HFFc6 (cell line): ENCODE measurements around the gene KCNMB2. TPM values are rescaled to one million over a fixed set of nuclear protein-coding genes. Genes with fewer than 3 reads are reported as not detected.

ENCODE experiments used
- DNase-seq: peaks from one replicate; pipeline ENCODE4 v3.0.0-alpha.2; 2018
- H3K27ac Mint-ChIP-seq: 2 replicates; pipeline ENCODE4 v1.8.0; 2020; ENCODE audit warnings: mild to moderate bottlenecking, mixed read lengths
- H3K27me3 Mint-ChIP-seq: 2 replicates; pipeline ENCODE4 v1.8.0; 2021; ENCODE audit warnings: mild to moderate bottlenecking, moderate library complexity, mixed read lengths; ENCODE audit not compliant: insufficient read depth
- H3K36me3 Mint-ChIP-seq: 2 replicates; pipeline ENCODE4 v1.8.0; 2021; ENCODE audit warnings: low read depth, mixed read lengths
- H3K4me1 Mint-ChIP-seq: 2 replicates; pipeline ENCODE4 v1.8.0; 2020; ENCODE audit warnings: low read depth, mixed read lengths
- H3K4me3 Mint-ChIP-seq: 2 replicates; pipeline ENCODE4 v1.8.0; 2020; ENCODE audit warnings: mild to moderate bottlenecking, moderate library complexity, mixed read lengths
- H3K9me3 Mint-ChIP-seq: 2 replicates; pipeline ENCODE4 v1.8.0; 2020; ENCODE audit warnings: mild to moderate bottlenecking, mixed read lengths
- CTCF ChIP-seq: fragments of 200-600 bp; sonication (generic); IDR thresholded peaks from 2 replicates; pipeline ENCODE4 v1.5.0; 2021; ENCODE audit warnings: antibody characterized with exemption, mild to moderate bottlenecking
- total RNA-seq, 6 experiments: library from RNA; stranded (reverse); fragmentation: NEBNext Ultra II Directional; extraction: Animal tissue kit (Norgen Biotek cat#: 25700); gene quantifications; 2 replicates in 1 of 6; 3 replicates in 5 of 6; pipeline ENCODE4 v1.2.3, GENCODE V29; 2021

KCNMB2 gene
- total RNA-seq, 6 experiments from 2014 or later = not detected

- no peak for TF ChIP-seq CTCF
- Mint-ChIP-seq H3K27me3 (no peaks in the 10 kb centered on the region), H3K4me1 (no peaks in the 10 kb centered on the region), H3K27ac (no peak overlapping the region), H3K36me3 (no peaks in the 10 kb centered on the region), H3K4me3 (no peak overlapping the region), H3K9me3 (peaks cover 37% of the 10 kb centered on the region)
- no peak for DNase-seq
Observed at GRCh38 chr3:178690571-178690970, 154.3 kb downstream of the KCNMB2 start.

DNA sequence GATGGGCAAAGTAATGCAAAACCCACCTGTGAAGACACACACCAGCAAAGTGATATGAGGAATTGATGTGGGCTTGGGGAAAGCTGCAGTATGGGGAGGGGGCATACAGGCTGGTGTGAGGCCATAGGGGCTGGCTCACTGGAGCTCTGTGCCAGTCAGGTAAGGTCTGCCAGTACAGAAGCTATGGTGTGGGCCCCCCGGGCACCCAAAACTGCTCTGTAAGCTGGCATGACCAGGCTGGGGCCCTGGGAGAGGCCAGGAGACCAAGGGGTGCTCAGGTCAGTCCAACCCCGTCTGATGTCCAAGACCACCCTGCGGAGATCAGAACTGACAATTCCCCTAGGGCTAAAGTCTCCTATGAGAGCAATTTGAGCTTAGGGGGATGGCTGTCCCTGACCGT, 163.1 kb downstream of the KCNMB2 start:
- Mint-ChIP-seq H3K27me3 (no peaks in the 10 kb centered on the region; the same call in 1 of the 2 replicates), H3K4me1 (no peaks in the 10 kb centered on the region), H3K27ac (no peak overlapping the region), H3K36me3 (no peaks in the 10 kb centered on the region), H3K9me3 (peaks cover 46% of the 10 kb centered on the region), H3K4me3 (no peak overlapping the region)
- DNase-seq = no peak
- TF ChIP-seq CTCF = no peak

GRCh38 chr3:178699810-178700209, 163.6 kb downstream of the KCNMB2 start:
- no peaks in the 10 kb centered on the region for H3K4me1 Mint-ChIP-seq
- H3K9me3 Mint-ChIP-seq = peaks cover 48% of the 10 kb centered on the region
- no peak overlapping the region for H3K27ac Mint-ChIP-seq
- no peaks in the 10 kb centered on the region; the same call in 1 of the 2 replicates for H3K27me3 Mint-ChIP-seq
- no peak for TF ChIP-seq CTCF
- no peak for DNase-seq
- no peaks in the 10 kb centered on the region for H3K36me3 Mint-ChIP-seq
- H3K4me3 Mint-ChIP-seq = no peak overlapping the region

DNA sequence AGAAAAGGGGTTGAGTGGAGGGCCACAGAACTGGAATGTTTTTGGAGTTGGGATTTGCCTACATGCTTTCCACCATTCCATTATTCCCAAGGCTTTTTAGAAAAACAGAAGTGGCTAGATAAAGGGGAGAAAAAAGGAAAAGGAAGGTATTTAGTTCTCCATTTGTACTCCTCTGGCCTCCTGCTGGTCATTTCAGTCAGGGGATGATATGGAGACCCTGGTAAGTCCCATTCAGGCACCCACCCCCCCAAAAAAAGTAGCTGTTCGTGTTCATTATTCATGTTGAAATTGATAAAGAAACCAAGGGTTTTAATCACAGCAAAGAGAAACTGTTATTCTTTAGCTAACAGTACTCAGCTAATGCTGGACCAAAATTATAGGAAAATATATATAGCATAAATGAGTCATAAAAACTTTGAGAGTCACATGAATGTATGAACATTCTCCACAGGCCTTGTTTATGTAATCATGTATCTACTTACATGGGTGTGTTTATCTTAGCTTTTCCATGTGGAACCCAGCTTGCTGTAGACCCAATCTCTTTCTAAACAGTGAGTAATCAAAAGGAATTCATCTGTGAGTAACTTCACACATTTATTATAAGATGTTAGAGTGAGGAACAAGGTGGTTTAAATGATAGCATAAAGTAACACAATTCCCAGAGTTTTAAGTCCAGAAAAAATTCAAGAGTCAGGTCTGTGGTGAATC, 167.2 kb downstream of the KCNMB2 start:
- no peak for DNase-seq
- Mint-ChIP-seq H3K27ac (no peak overlapping the region), H3K9me3 (peaks cover 40% of the 10 kb centered on the region), H3K36me3 (no peaks in the 10 kb centered on the region), H3K4me3 (no peak overlapping the region), H3K4me1 (no peaks in the 10 kb centered on the region), H3K27me3 (no peaks in the 10 kb centered on the region; the same call in none of the 2 replicates)
- TF ChIP-seq CTCF = no peak

GRCh38 chr3:178705925-178706324, 169.7 kb downstream of the KCNMB2 start:
- Mint-ChIP-seq H3K4me1 (no peaks in the 10 kb centered on the region), H3K9me3 (peaks cover 23% of the 10 kb centered on the region), H3K27me3 (no peaks in the 10 kb centered on the region; the same call in none of the 2 replicates), H3K27ac (no peak overlapping the region), H3K4me3 (no peak overlapping the region), H3K36me3 (no peaks in the 10 kb centered on the region)
- DNase-seq = no peak
- TF ChIP-seq CTCF = no peak
